ENCODE measurements around the gene AFF4.

The AFF4 gene

DNA sequence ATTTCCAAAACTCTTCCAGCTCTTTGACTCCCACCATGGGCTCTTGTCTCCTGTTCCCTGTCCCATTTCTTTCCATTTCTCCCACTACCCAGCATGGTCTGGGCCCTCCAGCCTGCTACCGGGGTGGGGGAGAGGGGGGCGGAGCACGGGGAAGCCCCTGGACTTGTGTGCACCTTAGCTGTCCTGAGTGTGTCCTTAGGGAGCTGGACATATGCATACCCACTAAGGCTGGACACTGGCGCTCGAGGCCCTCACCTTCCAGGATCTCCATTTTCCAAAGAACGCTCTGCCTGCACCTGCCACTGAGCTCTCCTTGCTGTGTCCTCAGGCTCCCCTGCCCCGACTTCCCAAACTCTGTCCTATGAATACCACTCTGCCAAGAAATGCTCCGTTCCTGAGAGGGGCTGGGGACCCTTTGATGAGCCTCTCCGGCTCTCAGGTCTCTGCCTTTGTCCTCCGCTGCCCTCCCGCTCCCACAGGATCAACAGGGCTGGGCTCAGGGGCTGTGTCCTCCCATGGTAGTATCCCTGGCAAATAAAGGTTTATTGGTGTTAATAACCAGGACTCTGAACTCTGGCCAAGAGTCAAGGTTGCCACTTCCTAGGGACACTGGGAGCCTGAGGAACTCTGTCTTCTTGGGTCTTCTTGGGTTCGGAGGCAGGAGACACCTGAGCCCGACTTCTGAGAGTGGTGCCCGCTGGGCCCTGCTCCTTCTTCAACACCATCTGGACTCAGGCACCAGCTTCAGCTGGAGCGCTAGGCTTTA lies 132.2 kb downstream of the AFF4 start:
- no peak for DNase-seq (ENCODE audit: low read depth)
- Histone ChIP-seq H3K4me3 (ENCODE audit: low read length) (peak overlapping the region; percentile 86), H3K9ac (ENCODE audit: low read length) (peak overlapping the region; percentile 86), H3K36me3 (ENCODE audit: control insufficient read depth, insufficient read depth, low read length, severe bottlenecking) (no peaks in the 10 kb centered on the region), H3K27me3 (replicated peaks; ENCODE audit: control insufficient read depth, insufficient read depth, low read length) (no peaks in the 10 kb centered on the region), H3K4me1 (ENCODE audit: control insufficient read depth, insufficient read depth, low read length) (peaks cover 7% of the 10 kb centered on the region), H3K9me3 (ENCODE audit: control insufficient read depth, low read length) (no peaks in the 10 kb centered on the region)

DNA sequence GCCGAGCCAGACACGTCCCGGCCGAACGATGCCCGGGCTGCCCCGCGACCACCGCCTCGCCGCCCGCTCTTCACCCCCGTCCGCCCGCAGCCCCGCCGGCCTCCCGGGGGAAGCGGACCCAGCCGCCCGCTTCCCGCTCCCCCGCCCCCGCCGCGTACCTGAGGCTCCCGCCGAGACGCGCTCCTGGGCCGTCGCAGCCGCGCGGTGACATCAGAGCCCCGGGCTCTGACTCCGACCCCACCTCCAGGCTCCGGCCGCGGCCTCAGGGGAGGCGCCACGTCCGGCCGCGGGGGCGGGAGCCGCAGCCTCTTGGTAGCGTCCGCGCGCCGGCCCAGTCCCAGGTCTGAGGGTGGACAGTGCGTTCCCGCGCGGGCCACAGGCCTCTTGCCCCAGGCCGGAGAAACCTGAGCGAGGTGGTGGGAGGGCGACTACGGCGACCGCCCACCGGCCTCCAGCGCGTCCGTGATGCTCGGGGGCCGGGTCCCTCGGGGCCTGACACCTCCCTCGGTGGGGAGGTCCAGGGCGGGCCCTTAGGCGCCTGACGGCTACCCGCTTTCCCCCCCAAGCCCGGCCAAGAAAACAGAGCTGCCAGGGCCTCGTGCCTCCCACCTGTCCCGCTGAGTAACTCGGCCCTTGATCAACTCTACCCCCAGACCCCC lies 132.9 kb downstream of the AFF4 start, which contains the start of gene SHROOM1:
SHROOM1 (minus strand) TSS at position 212 of the 659 bp plus-strand sequence. CDS start 4,507 bp downstream, outside the sequence.
- H3K36me3 ChIP-seq (ENCODE audit: control insufficient read depth, insufficient read depth, low read length, severe bottlenecking), result no peaks in the 10 kb centered on the region
- H3K27me3 ChIP-seq (replicated peaks; ENCODE audit: control insufficient read depth, insufficient read depth, low read length), result no peaks in the 10 kb centered on the region
- peak; percentile 75 for DNase-seq (ENCODE audit: low read depth)

DNA sequence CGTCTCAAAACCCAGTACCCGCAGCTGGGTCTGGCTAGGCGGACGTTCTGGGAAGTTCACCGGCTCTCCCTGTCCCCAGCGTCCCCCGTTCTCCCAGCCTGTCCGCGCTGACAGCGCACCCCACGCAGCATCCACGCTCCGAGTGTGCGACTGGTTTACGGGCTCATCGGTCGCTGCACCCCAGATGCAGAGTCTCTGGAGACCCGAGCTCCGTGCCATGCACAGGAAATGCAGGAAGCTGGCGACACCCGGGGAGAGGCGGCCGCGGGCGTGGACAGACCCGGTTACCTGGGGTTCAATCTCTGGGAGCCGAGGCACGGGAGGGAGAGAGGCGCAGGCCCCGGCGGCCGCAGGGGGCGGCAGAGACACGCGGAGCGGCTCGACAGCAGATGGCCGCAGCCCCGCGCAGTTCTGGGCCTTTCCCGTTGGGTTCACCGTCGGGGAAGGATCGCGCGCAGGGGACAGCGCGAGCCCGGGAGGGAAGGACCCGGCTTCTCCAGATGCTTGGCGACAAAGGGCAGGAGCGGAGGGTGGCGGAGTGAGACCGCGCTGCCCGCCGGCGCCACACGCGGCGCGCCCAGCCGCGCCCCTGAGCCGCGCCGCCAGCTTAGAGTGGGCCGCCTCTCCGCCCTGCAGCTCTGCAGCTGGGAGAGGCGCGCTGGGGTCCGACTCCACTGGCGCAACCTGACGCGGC lies 133.5 kb downstream of the AFF4 start:
- DNase-seq (ENCODE audit: low read depth), result peak; percentile 91
- Histone ChIP-seq H3K4me1 (ENCODE audit: control insufficient read depth, insufficient read depth, low read length) (peaks cover 7% of the 10 kb centered on the region), H3K4me3 (ENCODE audit: low read length) (peak overlapping the region; percentile 86), H3K9ac (ENCODE audit: low read length) (peak overlapping the region; percentile 86), H3K27me3 (replicated peaks; ENCODE audit: control insufficient read depth, insufficient read depth, low read length) (no peaks in the 10 kb centered on the region), H3K36me3 (ENCODE audit: control insufficient read depth, insufficient read depth, low read length, severe bottlenecking) (peaks cover 2% of the 10 kb centered on the region), H3K9me3 (ENCODE audit: control insufficient read depth, low read length) (no peaks in the 10 kb centered on the region)

More for the DNA sequence above, 132.9 kb downstream of the AFF4 start, which contains the start of gene SHROOM1:
- H3K9me3 ChIP-seq (ENCODE audit: control insufficient read depth, low read length), result no peaks in the 10 kb centered on the region
- H3K4me3 ChIP-seq (ENCODE audit: low read length), result peak within 1 kb of the TSS; percentile 86
- H3K9ac ChIP-seq (ENCODE audit: low read length), result peak within 1 kb of the TSS; percentile 86
- H3K4me1 ChIP-seq (ENCODE audit: control insufficient read depth, insufficient read depth, low read length), result peaks cover 7% of the 10 kb centered on the region

DNA sequence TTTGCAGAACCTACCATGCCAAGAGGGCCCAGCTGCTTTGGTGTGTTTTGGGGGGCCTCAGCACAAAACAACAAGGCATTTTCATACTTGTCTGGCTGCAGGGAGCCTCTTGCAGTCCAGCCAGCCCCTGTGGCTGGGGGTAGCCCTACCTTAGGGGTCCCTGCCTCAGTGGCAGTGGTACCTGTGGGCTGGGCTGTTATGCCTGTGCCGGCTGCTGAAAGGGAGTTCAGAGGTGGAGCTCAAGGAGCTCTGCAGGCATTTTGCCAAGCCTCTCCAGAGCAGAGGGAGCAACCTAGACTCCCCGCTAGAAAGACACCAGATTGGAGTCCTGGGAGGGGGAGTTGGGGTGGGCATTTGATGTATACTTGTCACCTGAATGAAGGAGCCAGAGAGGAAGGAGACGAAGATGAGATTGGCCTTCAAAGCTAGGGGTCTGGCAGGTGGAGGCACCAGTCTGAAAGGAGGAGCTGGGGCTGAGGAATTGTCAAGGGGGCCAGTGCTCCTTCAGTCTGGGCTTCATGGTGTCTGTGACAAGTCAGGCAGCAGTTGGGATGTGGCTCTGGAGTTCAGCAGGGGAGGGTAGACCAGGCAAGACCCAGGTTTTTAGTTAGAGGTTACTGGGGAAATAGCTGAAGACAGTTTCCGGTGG lies 134.5 kb downstream of the AFF4 start:
- Histone ChIP-seq H3K4me1 (ENCODE audit: control insufficient read depth, insufficient read depth, low read length) (peaks cover 7% of the 10 kb centered on the region), H3K36me3 (ENCODE audit: control insufficient read depth, insufficient read depth, low read length, severe bottlenecking) (peaks cover 6% of the 10 kb centered on the region), H3K9me3 (ENCODE audit: control insufficient read depth, low read length) (no peaks in the 10 kb centered on the region), H3K27me3 (replicated peaks; ENCODE audit: control insufficient read depth, insufficient read depth, low read length) (no peaks in the 10 kb centered on the region), H3K4me3 (ENCODE audit: low read length) (no peak overlapping the region), H3K9ac (ENCODE audit: low read length) (peak overlapping the region; percentile 86)
- DNase-seq (ENCODE audit: low read depth), result no peak

DNA sequence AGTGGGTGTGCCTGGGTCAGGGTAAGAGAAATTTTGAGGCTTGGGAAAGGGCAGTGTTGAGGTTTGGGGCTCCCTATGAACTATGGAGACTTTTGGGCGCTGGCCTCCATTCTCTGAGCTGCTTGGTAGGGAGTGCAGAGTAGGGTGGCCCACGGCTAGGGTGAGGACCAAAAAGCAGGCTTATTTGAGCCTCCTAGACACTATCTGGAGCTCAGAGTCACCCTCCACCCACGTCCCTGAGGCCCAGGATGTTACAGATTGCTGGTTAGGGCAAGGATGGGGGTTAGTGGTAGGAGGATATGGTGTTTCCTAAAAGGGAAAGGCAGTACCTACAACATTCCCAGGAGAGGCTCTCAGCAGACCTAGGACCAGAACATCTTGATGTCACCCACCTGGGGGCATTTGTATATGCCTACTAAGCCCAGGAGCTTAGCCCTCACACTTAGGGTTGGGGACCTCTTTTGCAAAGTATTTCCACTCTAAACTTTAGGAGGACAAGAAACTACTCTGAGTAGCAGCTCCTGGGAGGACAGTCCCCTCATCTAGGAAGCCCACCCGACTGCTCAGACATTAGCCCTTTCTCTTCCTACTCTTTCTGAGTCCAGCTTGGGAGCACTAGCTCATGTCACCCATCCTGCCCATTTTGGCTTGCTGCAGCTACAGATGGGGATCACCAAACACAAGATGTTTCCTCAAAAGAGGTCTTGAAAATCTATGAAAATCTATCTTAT lies 135.3 kb downstream of the AFF4 start:
- Histone ChIP-seq H3K9me3 (ENCODE audit: control insufficient read depth, low read length) (no peaks in the 10 kb centered on the region), H3K9ac (ENCODE audit: low read length) (no peak overlapping the region), H3K36me3 (ENCODE audit: control insufficient read depth, insufficient read depth, low read length, severe bottlenecking) (peaks cover 6% of the 10 kb centered on the region), H3K4me1 (ENCODE audit: control insufficient read depth, insufficient read depth, low read length) (peaks cover 7% of the 10 kb centered on the region), H3K27me3 (replicated peaks; ENCODE audit: control insufficient read depth, insufficient read depth, low read length) (no peaks in the 10 kb centered on the region), H3K4me3 (ENCODE audit: low read length) (no peak overlapping the region)
- DNase-seq (ENCODE audit: low read depth), result no peak

DNA sequence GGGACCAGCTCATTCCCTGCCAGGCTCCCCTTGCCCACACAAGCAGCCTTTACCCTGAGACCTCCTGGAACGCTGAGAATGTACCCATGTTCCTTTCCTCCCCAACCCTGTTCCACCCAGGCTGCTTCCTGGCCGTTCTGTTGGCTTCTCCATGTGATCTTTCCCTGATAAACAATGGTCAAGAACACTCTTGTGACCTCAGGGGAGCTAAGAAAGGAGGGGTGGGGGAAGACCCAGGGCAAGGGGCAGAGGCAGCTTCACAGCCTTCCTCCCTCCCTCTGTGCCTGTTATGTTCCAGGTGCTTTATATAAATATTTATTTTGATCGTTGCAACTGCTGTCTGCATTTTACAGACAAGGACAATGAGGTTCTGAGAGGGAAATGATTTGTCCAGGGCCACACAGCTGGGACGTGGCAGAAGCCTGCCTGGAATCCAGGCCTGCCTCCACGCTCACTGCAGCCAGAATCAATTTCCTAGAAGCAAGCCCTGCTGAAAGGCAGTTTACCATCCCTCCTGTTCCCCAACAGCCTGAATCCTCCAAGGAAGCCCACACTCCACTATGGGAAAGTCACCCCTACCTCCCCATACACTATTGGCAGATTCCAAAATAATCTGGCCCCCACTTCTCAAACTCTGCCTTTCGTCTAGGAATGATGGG lies 136.9 kb downstream of the AFF4 start:
- no peaks in the 10 kb centered on the region for H3K27me3 ChIP-seq (replicated peaks; ENCODE audit: control insufficient read depth, insufficient read depth, low read length)
- H3K9ac ChIP-seq (ENCODE audit: low read length), result no peak overlapping the region
- peaks cover 8% of the 10 kb centered on the region for H3K4me1 ChIP-seq (ENCODE audit: control insufficient read depth, insufficient read depth, low read length)
- no peak overlapping the region for H3K4me3 ChIP-seq (ENCODE audit: low read length)
- no peak for DNase-seq (ENCODE audit: low read depth)
- peaks cover 6% of the 10 kb centered on the region for H3K36me3 ChIP-seq (ENCODE audit: control insufficient read depth, insufficient read depth, low read length, severe bottlenecking)
- no peaks in the 10 kb centered on the region for H3K9me3 ChIP-seq (ENCODE audit: control insufficient read depth, low read length)

DNA sequence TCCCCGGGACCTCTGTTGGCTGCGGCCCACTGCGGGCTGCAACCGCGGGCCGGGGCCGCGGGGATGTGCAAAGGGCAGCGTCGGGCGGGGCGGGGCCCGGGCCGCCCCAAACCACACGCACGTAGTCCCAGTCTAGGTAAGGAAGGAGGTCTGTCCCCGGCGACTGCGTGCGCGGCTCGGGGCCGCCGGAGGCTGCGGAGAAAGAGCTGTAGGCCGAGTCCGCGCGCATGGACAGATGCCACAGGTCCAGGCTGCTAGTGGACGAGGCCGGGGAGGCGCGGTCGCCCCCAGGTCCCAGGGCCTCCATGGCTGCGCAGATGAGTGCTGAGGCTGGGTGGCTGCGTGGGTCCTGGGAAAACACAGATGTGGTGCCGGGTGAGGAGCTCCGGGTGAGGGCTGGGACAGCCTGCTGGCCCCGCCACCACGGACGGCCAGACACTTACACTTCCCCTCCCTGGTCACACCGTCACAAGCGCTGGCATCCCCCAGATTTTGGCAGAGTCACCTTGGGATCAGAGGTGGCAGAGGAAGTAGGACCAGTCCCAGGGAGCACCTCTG lies 137.5 kb downstream of the AFF4 start:
- DNase-seq (ENCODE audit: low read depth), result no peak
- Histone ChIP-seq H3K9ac (ENCODE audit: low read length) (no peak overlapping the region), H3K27me3 (replicated peaks; ENCODE audit: control insufficient read depth, insufficient read depth, low read length) (no peaks in the 10 kb centered on the region), H3K4me3 (ENCODE audit: low read length) (no peak overlapping the region), H3K9me3 (ENCODE audit: control insufficient read depth, low read length) (no peaks in the 10 kb centered on the region), H3K36me3 (ENCODE audit: control insufficient read depth, insufficient read depth, low read length, severe bottlenecking) (peaks cover 6% of the 10 kb centered on the region), H3K4me1 (ENCODE audit: control insufficient read depth, insufficient read depth, low read length) (peaks cover 8% of the 10 kb centered on the region)
